Skeletal muscle cell (primary cell): ENCODE data around the gene ZSCAN26.
A peak's percentile ranks its signal among the peaks of the same experiment; 100 is the strongest.

Experiments used
- DNase-seq: peaks from one replicate; pipeline ENCODE4 v3.0.0-alpha.2; 2010; ENCODE audit warnings: low read depth
- H3K4me3 ChIP-seq: 2 replicates; pipeline ENCODE4 v1.5.1; 2011; ENCODE audit warnings: low read depth, mild to moderate bottlenecking, control low read depth, low read length, moderate library complexity

Gene ZSCAN26

DNA sequence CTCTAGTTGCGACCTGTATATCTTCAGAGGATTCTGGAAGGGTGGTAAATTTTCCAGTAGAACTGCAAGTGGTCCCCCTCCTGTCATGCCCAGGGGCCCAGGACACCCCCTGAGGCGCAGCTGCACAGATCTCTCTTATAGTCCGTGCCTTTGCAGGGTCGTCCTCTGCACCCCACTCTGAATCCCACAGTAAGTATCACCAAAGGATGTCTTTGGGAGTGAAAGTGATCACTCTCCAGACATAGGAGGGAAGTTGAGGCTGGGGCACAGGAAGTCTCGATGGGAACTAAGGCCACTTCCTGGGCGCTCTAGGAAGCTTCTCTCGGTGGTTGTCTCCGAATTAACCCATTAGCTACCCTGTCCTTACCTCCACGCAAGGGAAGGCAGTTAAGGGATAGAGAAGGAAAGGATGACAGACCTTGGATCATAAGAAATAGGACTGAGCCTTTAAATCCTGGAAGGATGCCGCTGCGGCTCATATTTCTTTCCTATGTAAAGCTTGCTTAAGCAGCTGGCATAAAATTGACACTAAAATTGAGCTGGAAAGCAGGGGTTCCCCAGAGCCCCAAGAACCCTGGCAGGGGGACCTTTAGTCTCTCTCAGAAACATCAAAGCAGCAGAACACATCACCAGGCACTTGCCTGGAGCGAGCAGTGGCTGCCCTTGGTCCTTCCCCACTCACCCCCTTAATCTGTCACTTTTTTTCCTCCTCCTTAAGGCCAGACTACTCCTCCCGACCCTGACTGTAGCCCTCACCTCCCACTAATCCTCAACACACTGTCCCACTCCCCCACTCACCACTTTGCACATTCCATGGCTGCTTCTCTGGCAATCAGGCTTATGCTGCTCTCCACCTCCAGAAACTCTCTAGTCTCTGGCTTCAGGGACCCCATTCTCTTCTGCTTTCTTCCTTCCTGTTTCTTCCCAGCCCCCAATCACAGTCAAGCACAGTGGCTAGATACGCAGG lies 14.7 kb upstream of the ZSCAN26 start, which contains the start of gene ZKSCAN4:
ZKSCAN4 (minus strand) TSS at position 261 of the 967 bp plus-strand sequence. CDS start 289 bp downstream, outside the sequence.
- peak within 1 kb of the TSS; percentile 75 for H3K4me3 ChIP-seq

DNA sequence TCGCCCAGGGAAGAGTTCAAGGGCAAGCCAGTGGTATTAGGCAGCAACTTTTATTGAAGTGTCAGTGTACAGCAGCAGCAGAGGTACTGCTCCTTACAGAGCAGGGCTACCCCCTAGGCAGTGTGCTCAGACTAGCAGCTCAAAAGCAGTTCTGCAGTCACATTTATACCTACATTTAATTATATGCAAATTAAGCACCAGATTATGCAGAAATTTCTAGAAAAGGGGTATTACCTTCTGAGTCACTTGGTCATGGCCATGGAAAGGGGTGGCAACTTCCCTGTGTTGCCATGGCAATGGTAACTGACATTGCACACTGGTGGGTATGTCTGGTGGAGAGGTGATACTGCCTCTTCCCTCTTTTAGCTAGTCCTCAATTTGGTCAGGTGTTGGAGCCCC lies 12.8 kb upstream of the ZSCAN26 start:
- no peak overlapping the region for H3K4me3 ChIP-seq
- DNase-seq = no peak

More for the DNA sequence above, 14.7 kb upstream of the ZSCAN26 start, which contains the start of gene ZKSCAN4:
- DNase-seq = peak; percentile 79

DNA sequence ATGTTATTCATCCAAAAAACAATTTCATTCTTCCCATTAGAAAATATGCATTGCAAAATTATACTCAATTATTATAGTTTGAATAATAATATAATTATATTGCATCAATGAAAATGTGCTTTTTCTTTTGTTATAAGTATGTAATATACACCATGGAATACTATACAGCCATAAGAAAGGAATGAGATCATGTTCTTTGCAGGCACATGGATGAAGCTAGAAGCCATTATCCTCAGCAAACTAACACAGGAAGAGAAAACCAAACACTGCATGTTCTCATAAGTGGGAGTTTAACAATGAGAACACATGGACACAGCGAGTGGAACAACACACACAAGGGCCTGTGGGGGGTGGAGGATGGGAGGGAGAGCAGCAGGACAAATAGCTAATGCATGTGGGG lies 9.9 kb upstream of the ZSCAN26 start:
- H3K4me3 ChIP-seq = no peak overlapping the region
- no peak for DNase-seq

DNA sequence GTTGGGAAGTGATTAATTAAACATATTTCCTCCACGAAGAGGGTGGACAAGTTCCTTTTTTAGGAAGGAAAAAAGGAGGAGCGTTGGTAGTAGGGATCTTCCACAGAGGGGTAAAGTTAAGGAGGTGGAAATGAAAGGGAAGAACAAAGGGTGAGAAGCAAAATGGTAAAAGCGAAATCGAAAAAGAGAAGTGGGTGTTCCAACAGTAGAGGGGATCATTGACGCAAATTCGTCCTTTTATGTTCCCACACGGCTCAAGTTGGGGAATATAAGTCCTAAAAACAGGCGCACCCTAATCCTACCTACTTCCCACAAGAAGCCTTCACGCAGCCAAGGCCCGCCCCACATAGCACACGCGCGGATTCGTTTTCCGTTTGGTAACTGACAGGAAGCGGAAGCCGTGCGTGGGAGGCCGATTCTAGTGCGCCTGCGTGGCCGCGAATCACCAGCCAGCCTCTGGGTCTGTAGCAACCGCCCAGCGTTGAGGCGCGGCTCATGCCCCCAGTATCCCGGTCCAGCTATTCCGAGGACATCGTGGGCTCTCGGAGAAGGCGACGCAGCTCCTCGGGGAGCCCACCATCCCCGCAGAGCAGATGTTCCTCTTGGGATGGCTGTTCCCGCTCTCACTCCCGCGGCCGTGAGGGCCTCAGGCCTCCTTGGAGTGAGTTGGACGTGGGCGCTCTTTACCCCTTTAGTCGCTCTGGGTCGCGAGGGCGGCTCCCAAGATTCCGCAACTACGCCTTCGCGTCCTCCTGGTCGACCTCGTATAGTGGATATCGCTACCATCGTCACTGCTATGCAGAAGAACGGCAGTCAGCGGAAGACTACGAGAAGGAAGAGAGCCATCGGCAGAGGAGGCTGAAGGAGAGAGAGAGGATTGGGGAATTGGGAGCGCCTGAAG lies 7.8 kb upstream of the ZSCAN26 start, which contains the start of gene NKAPL:
NKAPL (plus strand) TSS at position 421 of the 901 bp plus-strand sequence; CDS start at position 496, 75 bp downstream.
- DNase-seq = no peak
- H3K4me3 ChIP-seq = peak within 1 kb of the TSS; percentile 42

DNA sequence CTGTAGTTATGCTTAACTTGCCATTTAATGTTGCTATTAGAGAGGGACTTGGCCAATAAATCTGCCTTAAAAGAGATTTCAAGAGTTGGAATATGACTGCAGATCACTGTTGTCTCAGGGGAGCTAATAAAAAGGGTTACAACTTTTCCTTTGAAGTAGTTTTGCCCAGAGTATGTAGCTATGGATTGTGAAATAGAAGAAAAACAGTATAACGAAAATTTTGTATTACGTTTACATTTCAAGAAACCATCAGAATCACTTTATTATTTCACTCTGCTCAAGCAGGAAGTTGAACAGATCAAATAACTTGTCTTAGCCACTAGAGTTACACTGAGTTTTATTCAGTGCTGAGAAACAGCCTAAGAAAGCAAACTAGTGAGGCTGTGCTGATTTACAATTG lies 3.0 kb upstream of the ZSCAN26 start:
- H3K4me3 ChIP-seq = no peak overlapping the region
- DNase-seq = no peak

DNA sequence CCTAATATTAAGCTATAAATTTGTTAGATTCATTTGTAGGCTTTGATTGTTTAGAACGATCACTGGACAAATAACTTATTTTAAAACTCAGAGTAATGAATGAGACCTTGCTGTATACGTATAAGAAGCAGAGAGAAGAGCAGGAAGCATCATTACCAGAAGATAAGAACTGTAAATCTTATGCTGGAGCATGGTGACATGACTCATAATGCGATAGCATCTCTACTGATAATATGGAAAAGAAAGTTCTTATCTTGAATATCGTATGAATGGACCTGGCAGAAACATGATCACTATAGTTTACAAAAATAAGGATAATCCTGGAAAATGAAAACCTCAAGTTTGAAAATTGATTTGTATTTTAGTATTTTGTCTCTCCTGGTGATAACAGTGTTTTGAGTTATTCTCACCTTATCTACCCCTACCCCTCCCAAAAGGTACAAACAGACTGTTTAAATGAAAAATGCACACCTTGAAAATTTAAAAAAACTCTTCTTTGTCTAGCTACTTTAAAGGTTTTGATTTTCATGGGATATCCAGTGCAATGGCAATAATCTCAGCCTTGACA lies 2.0 kb upstream of the ZSCAN26 start:
- no peak overlapping the region for H3K4me3 ChIP-seq
- no peak for DNase-seq

DNA sequence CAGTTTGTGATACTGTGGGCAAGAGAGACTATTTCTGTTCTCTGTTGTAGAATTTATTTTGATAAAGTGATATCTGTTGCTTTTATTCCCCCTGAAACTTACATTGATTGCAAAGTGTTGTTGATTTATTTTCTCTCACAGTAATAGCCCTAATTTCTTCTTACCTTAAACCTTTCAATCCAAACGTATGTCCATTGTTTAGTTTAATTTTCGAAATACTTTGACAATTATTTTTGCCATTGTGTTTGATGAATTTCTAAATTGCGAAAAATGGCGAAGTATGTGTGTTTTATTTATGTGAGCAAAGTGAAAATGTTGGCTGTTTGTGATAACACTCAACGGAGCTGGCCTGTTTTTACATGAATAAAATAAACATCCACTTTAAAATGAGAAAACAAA lies 381 bp upstream of the ZSCAN26 start:
- no peak for DNase-seq
- peak overlapping the region; percentile 75 for H3K4me3 ChIP-seq

DNA sequence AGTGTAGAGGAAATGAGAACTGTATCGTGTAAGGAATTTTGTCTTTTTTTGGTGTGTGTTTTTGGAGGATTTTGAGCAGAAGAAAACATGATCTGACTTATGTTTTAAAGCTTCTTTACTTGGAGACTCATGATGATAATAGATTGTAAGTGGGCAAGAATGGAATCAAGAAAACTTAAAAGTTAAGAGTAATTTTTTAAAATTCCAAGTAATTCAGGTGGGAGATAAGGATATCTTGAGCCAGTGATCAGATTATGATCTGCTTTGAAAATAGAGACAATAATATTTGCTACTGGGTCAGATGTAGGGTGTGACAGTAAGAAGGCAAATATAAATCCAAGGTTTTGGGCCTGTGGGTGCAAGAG lies 734 bp downstream of the ZSCAN26 start:
- H3K4me3 ChIP-seq = peak overlapping the region; percentile 75
- DNase-seq = no peak

DNA sequence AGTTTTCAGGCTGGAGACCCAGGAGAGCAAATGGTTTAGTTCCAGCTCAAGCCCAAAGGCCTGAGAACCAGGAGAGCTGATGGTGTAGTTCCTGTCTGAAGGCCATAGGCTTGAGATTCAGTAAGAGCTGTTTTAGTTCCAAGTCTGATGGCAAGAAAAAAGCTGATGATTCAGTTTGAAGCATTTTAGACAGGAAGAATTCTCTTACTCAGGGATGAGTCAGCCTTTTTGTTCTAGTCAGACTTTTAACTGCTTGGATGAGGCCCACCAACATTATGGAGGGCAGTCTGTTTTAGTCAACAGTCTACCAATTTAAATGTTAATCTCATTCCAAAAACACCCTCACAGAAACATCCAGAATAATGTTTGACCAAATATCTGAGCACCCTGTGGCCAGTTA lies 2.5 kb downstream of the ZSCAN26 start:
- DNase-seq = peak; percentile 67
- no peak overlapping the region for H3K4me3 ChIP-seq

DNA sequence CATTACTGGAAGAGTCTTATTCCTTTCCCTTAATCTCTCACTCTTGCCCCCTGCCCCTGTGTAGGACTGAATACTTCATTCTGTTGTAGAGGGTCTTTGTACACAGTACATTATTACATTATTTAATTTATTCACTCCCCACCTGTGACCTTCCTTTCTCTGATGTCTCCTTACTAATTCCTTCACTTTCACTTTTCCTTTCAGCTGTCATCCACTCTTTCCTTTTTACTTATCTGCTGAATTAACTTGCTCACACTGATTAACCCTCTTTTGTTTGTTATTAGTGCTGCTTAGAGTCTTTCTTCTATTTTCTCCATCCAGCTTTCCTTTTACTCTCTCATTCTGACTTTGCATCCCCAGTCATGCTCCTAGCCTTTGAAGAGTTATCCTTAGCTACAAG lies 7.9 kb downstream of the ZSCAN26 start:
- H3K4me3 ChIP-seq = no peak overlapping the region
- DNase-seq = no peak

DNA sequence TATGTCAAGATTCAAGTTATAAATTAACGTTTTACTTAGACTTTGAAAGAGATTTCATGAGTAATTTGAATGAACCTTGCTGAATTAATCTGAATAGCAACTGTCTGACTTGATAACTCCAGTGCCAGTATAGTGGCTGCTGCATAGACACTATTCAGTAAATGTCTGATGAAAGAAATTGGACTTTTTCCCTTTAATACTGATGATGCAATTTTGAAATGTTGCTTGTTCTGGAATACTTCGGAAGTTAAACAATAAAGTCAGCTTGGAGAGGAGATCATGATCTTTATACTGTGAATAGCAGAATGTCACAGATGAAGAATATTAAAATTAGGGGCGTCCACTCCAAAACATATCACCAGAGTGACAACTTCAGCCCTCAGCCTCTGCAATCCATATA lies 10.8 kb downstream of the ZSCAN26 start:
- no peak for DNase-seq

DNA sequence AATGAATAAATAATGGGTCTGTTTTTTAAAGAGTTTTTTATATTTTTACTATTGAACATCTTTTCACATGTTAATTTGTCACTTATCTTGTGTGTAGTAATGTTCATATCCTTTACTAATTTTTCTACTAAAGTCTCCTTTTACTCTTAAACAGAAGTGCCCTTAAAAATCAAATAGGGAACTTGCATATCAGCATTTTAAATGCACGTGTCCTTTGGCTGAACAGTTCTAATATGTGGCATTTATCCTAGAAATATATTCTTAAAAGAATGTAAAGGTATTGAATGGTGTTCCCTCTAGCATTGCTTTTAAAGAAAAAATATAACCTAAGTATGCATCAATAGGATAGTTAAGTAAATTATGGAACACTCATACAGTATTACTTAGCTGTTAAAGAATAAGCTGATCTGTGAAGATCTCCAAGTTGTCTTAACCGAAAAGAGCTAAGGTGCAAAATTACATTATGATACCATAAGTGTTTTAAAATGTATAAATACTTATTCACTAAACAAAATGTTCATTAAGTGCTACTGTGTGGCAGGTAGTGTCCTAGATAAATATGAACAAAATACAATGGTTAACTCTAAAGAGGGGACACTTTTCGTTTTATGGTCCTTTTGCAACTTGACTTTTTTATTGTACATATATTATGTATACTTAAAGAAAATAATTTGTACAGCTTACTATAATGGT lies 13.8 kb downstream of the ZSCAN26 start:
- peak overlapping the region; percentile 72 for H3K4me3 ChIP-seq
- no peak for DNase-seq

More for the DNA sequence above, 10.8 kb downstream of the ZSCAN26 start:
- no peak overlapping the region for H3K4me3 ChIP-seq

DNA sequence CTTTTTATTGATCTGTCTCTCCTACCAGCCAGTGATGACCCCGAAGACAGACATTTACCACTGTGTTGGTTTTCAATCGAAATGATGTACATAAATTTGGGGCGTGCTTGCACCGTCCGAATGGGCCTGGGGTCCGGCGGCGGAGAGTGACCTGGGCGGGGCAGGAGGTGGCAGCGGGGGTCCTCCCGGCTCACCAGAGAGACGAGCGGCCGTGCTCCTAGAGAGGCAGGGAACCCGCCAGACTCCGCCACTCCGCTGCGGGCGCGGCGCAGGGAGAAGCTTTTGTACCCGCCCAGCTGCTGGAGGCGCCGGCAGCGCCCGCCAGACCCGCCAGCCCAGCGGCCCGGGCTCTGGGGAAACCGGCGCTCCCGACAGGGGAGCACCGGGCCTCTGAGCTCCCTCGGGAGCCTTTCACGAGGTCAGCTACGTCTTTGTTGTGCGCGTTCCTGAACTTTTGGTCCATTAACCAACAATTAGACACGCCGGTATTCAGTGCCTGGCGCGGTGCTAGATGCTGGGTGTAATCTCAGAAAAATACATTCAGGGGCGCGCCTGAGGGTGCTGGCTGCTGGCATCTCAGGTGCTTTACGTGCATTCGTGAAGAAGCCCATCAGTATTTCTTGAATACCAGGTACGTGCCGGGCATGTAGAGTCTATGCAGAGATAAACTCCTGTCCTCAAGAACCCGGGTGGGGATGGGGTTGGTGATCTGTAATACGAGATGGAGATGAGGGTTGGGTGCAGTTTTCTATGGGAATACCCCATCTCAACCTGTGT lies 14.5 kb downstream of the ZSCAN26 start, which contains the start of gene PGBD1:
PGBD1 (plus strand) TSS at position 285 of the 777 bp plus-strand sequence. CDS start 2,242 bp downstream, outside the sequence.
- H3K4me3 ChIP-seq = peak within 1 kb of the TSS; percentile 72
- peak; percentile 48 for DNase-seq

DNA sequence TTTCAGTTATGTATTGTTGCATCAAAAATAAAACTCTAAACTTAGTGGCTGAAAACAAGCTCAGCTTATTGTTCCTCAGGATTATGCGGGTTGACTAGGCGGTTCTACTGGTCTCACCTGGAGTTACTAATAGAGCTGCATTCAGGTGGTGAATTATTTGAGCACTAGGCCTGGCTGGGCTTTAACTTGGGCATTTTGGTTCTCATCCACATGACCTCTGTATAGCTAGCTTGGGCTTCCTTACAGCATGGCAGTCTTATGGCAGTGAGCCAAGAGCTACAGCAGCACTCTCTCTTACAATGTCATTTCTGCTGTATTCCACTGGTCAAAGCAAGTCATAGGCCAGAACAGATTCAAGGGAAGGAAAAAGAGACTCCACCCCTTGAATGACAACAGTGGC lies 16.0 kb downstream of the ZSCAN26 start:
- H3K4me3 ChIP-seq = no peak overlapping the region

DNA sequence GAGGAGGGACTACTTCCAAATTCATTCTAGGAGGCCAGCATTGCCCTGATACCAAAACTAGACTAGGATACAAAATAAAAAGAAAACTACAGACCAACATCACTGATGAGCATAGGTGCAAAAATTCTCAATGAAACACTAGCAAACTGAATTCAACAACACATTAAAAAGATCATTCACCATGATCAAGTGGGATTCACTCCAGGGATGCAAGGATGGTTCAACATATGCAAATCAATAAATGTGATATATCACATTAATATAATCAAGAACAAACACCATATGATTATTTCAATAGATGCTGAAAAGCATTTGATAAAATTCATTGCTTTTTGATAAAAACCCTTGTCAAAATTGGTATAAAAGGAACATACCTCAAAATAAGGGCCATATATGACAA lies 24.6 kb downstream of the ZSCAN26 start:
- DNase-seq = no peak

More for the DNA sequence above, 16.0 kb downstream of the ZSCAN26 start:
- DNase-seq = no peak

DNA sequence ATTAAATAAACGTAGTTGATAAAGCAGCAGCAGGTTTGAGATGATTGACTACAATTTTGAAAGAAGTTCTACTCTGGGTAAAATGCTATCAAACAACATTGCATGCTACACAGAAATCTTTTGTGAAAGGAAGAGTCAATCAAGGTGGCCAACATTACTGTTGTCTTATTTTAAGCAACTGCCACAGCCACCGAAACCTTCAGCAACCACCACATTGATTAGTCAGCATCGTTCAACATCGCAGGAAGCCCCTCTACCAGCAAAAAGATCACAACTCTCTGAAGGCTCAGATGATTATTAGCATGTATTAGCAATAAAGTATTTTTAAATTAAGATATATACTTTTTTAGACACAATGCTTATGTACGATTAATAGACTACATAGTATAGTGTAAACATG lies 28.4 kb downstream of the ZSCAN26 start:
- H3K4me3 ChIP-seq = no peak overlapping the region
- DNase-seq = no peak

More for the DNA sequence above, 24.6 kb downstream of the ZSCAN26 start:
- H3K4me3 ChIP-seq = no peak overlapping the region

DNA sequence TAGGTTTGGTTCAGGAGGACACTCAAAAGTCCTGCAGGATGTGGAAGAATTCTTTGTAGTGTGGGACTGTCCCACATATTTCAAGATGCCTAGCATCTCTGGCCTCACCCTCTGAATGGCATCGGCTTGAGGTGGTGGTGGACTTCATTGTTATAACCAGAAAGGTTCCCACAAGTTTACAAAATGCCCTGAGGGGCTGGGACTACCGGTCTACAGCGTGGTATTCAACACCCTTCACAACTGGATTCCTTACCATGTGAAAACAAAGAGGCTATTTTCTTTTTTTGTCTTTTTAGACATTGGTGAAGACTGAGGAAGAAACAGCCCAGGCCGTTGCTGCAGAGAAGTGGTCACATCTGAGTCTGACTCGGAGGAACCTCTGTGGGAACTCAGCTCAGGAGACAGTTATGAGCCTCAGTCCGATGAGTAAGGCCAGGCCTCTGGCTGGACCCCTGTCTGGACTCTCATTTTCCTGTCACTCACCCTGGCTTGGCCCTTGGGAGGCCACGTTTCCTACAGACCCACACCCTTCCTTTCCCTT lies 29.6 kb downstream of the ZSCAN26 start:
- DNase-seq = no peak
- H3K4me3 ChIP-seq = no peak overlapping the region

DNA sequence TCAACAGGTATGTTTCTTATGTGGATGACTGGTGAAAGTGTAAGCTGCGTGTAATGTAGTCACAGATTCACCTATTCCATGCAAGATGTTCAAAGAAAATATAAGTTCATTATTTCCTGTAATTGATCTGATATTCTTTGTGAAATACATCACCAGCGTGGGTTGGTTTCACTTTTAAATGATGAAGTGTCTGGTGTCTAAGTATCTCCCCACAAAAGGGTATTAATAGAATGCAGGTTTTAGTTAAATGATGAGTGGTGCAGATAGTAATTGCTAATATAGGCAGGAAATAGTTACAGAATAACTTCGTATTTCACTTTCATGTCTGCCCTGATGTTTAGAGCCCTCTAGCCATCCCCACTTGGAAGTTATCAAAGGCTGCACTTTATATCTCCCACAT lies 36.6 kb downstream of the ZSCAN26 start:
- DNase-seq = no peak
- H3K4me3 ChIP-seq = no peak overlapping the region
